ENCODE measurements around the gene ZNF319. TPM values are rescaled to one million over a fixed set of nuclear protein-coding genes. Genes with fewer than 3 reads are reported as not detected.

Gene ZNF319
- total and polyA plus RNA-seq, 2 experiments from 2014 or later = 1.7 to 10.0 TPM

DNA sequence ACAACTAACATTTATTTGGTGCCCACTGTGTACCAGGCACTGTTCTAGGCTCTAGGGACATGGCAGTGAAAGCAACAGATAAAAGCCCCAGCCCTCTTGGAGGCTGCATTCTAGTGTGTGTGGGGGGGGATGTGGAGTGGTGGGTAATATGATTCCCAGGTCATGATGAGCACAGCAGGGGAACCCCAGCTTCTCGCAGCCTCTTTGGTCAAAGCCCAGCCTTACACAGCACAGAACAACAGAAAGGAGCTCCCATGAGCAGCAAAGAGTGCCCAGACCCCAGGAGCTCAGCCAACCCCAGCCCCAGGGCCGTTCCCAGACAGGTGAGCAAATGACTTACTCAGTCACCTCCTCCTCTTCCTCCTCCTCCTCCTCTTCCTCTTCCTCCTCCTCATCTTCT, 51.5 kb downstream of the ZNF319 start (continued):
- no peak for TF ChIP-seq CTCF (conservative IDR thresholded peaks at IDR 0.05; ENCODE audit: low read depth in 2 of 2)
- no peak for TF ChIP-seq JUNB (IDR thresholded peaks at IDR 0.05; ENCODE audit: unreplicated experiment)
- TF ChIP-seq POLR2AphosphoS5 (IDR thresholded peaks at IDR 0.05; ENCODE audit: low read depth) = no peak
- no peak for TF ChIP-seq ZNF462 (CRISPR knock-in tag; IDR thresholded peaks at IDR 0.05)

- no peak for ATAC-seq
- no peak for TF ChIP-seq EZH2 (IDR thresholded peaks at IDR 0.05; ENCODE audit: low read depth, unreplicated experiment)
- TF ChIP-seq ZNF462 (CRISPR knock-in tag; IDR thresholded peaks at IDR 0.05) = no peak
- no peak for TF ChIP-seq ETS1 (IDR thresholded peaks at IDR 0.05)
These were observed 52.4 kb downstream of the ZNF319 start for GRCh38 chr16:57948027-57948426.

More at GRCh38 chr16:57948027-57948426, 52.4 kb downstream of the ZNF319 start:
- Histone ChIP-seq H3F3A (replicated peaks; ENCODE audit: low read depth) (no peaks in the 10 kb centered on the region), H4K20me1 (replicated peaks; ENCODE audit: insufficient read depth) (no peaks in the 10 kb centered on the region), H3K27me3 (ENCODE audit: insufficient read depth) (no peaks in the 10 kb centered on the region), H3K4me3 (no peak overlapping the region), H3K36me3 (ENCODE audit: insufficient read depth) (no peaks in the 10 kb centered on the region), H3K4me1 (ENCODE audit: insufficient read depth) (no peaks in the 10 kb centered on the region), H3K27ac (ENCODE audit: low read depth) (no peak overlapping the region), H3K9me2 (ENCODE audit: insufficient read depth) (no peaks in the 10 kb centered on the region), H2AFZ (no peak overlapping the region), H3K4me2 (no peak overlapping the region), H3K79me2 (replicated peaks; ENCODE audit: insufficient read depth) (no peaks in the 10 kb centered on the region)
- Mint-ChIP-seq H3K36me3 (ENCODE audit: low read depth) (no peaks in the 10 kb centered on the region), H3K4me3 (no peak overlapping the region), H3K4me1 (peaks cover 10% of the 10 kb centered on the region; the same call in 1 of the 3 replicates), H3K27me3 (ENCODE audit: insufficient read depth, low read depth, poor library complexity) (peaks cover 16% of the 10 kb centered on the region), H3K9me3 (no peaks in the 10 kb centered on the region), H3K27ac (no peak overlapping the region)
- DNase-seq (ENCODE audit: low spot score) = no peak
